HG03135 (cell line): ENCODE data around the gene RGS6.
A peak's percentile ranks its signal among the peaks of the same experiment; 100 is the strongest.

Source experiments
- ATAC-seq: cut with Tn5 transposase; IDR thresholded peaks from one replicate; pipeline ENCODE4 v1.9.1; 2021; ENCODE audit warnings: mild to moderate bottlenecking, moderate library complexity; ENCODE audit not compliant: unreplicated experiment

Gene RGS6

GRCh38 chr14:72485695-72486094 lies 553.5 kb downstream of the RGS6 start:
- ATAC-seq: no peak

- no peak for ATAC-seq
Observed at GRCh38 chr14:72488514-72488913, 556.3 kb downstream of the RGS6 start.

- ATAC-seq: no peak
Observed at GRCh38 chr14:72492196-72492595, 560.0 kb downstream of the RGS6 start.

GRCh38 chr14:72495668-72496067 lies 563.4 kb downstream of the RGS6 start:
- no peak for ATAC-seq

GRCh38 chr14:72498646-72499045 lies 566.4 kb downstream of the RGS6 start:
- no peak for ATAC-seq

GRCh38 chr14:72499746-72500145 lies 567.5 kb downstream of the RGS6 start:
- no peak for ATAC-seq

GRCh38 chr14:72500234-72500838 lies 568.1 kb downstream of the RGS6 start:
- no peak for ATAC-seq

GRCh38 chr14:72501439-72501838 lies 569.2 kb downstream of the RGS6 start:
- ATAC-seq: no peak

GRCh38 chr14:72503271-72503670 lies 571.0 kb downstream of the RGS6 start:
- no peak for ATAC-seq

GRCh38 chr14:72503696-72504368 lies 571.6 kb downstream of the RGS6 start:
- ATAC-seq: no peak

- no peak for ATAC-seq
Observed at GRCh38 chr14:72510566-72510965, 578.3 kb downstream of the RGS6 start.

- no peak for ATAC-seq
Observed at GRCh38 chr14:72512281-72512680, 580.1 kb downstream of the RGS6 start.

- ATAC-seq: no peak
Observed at GRCh38 chr14:72512925-72513324, 580.7 kb downstream of the RGS6 start.

- ATAC-seq: no peak
Observed at GRCh38 chr14:72513346-72513745, 581.1 kb downstream of the RGS6 start.

GRCh38 chr14:72513965-72514659 lies 581.9 kb downstream of the RGS6 start:
- ATAC-seq: no peak

GRCh38 chr14:72514660-72515025 lies 582.4 kb downstream of the RGS6 start:
- ATAC-seq: no peak

GRCh38 chr14:72515779-72516770 lies 583.8 kb downstream of the RGS6 start:
- no peak for ATAC-seq

GRCh38 chr14:72516936-72517700 lies 584.9 kb downstream of the RGS6 start:
- ATAC-seq: no peak

GRCh38 chr14:72517736-72518135 lies 585.5 kb downstream of the RGS6 start:
- no peak for ATAC-seq

GRCh38 chr14:72518809-72519377 lies 586.7 kb downstream of the RGS6 start:
- peak; percentile 57 for ATAC-seq
